Amniotic epithelial cell (primary cell): ENCODE measurements around the gene P2RX6.
"Not testable (repeated sequence)": the region's sequence is repeated elsewhere in the genome, so short reads cannot be mapped to it uniquely, and the experiment has no call there.

Source experiments
- DNase-seq: peaks from one replicate; pipeline ENCODE4 v3.0.0-alpha.2; 2010; ENCODE audit warnings: low read depth

P2RX6 gene

GRCh38 chr22:21052715-21053459 lies 37.9 kb downstream of the P2RX6 start:
- DNase-seq, result no peak

GRCh38 chr22:21054046-21054713 lies 39.2 kb downstream of the P2RX6 start:
- no peak for DNase-seq

DNA sequence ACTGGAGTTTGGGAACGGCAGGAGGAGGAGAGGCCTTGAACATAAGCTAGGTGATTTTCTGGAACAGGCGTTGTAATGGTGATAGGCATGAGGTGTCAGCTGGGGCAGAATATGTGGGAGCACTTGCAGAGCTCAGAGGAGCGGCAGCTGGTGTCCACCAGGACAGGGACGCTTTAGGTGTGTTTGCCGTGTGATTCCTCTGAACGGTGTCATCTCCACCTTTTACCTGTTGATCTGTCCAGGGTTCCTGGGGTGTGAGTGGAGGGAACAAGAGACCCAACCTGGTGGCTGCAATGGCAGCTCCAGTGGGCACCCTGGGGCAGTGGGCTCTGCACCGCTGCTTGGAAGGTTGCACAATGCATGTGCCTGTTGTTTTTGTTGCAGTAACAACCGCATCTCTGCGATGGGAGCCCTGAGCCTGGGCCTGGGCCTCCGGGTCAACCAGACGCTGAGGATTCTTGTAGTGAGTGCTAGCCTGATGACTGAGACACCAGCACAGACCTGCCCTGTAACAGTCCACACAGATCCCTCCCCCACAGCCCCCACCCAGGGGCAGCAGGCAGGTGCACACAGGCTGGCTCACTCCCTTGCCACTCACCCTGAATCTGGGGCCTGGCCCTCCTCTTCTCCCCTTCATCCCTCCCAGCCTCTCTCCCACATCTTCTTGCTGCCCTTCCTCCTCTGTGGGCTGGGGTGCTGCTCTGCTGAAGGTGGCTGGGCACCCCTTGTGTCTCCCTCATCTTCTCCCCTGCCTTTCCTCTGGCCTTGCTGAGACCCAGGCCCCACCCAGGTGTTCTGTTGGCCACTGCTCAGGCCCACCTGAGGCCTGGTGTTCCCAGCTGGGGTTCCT lies 40.0 kb downstream of the P2RX6 start:
- no peak for DNase-seq

DNA sequence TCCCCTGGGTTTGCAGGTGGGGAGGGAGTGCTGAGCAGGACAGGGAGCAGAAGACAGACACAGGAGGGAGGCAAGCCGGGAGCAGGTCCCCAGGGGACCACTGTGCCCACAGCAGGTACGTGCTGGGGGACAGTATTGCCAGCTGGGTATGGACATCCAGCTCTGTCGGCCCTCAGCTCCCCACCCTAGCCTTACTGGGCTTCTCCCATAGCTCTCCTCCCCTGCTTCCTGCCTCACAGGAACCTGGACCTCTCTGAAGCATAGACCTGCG lies 40.5 kb downstream of the P2RX6 start:
- no peak for DNase-seq

GRCh38 chr22:21055880-21056319 lies 40.9 kb downstream of the P2RX6 start:
- no peak for DNase-seq

DNA sequence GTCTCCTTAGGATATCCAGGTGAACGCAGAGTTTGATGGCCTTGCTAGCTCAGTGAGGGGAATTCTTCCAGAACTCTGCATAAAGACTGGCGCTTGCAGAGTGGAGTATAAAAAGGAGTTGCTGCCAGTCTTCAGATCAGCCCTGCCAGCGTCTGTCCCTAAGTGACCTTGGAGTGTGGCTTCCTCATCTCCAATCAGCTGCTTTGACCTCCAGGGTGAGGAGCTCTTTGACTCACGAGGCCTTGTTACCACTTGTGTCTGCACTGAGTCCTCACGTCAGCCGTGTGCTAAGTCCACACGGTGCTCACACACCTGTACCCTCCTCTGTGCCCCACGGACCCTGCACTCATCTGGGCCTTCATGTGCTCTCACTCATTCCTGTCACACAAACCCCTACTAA lies 45.4 kb downstream of the P2RX6 start:
- DNase-seq, result not testable (repeated sequence)

DNA sequence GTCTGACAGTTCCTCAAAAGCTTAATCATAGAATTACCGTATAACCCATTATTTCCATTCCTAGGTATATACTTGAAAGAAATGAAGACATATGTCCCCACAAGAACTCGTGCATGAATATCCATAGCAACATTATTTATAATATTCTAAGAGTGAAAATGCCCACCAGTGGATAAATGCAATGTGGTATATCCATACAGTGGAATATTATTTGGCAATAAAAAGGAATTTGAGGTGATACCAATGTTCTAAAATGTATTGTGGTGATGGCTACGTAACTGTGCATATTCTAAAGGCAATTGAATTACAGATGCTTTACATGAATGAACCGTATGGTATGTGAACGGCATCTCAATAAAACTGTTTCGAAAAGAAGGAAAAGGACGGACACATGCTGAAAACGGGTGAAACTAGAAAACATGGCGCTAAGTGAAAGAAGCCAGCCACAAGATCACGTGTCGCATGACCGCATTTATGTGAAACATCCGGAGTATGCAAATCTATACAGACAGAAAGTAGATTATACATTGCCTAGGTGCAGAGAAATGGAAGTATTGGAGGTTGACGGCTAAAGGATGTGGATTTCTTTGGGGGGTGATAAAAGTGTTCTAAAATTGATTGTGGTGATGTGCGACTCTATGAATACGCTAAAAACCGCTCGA lies 46.8 kb downstream of the P2RX6 start:
- not testable (repeated sequence) for DNase-seq

- not testable (repeated sequence) for DNase-seq
Measured at GRCh38 chr22:21064425-21064824, 49.5 kb downstream of the P2RX6 start.

DNA sequence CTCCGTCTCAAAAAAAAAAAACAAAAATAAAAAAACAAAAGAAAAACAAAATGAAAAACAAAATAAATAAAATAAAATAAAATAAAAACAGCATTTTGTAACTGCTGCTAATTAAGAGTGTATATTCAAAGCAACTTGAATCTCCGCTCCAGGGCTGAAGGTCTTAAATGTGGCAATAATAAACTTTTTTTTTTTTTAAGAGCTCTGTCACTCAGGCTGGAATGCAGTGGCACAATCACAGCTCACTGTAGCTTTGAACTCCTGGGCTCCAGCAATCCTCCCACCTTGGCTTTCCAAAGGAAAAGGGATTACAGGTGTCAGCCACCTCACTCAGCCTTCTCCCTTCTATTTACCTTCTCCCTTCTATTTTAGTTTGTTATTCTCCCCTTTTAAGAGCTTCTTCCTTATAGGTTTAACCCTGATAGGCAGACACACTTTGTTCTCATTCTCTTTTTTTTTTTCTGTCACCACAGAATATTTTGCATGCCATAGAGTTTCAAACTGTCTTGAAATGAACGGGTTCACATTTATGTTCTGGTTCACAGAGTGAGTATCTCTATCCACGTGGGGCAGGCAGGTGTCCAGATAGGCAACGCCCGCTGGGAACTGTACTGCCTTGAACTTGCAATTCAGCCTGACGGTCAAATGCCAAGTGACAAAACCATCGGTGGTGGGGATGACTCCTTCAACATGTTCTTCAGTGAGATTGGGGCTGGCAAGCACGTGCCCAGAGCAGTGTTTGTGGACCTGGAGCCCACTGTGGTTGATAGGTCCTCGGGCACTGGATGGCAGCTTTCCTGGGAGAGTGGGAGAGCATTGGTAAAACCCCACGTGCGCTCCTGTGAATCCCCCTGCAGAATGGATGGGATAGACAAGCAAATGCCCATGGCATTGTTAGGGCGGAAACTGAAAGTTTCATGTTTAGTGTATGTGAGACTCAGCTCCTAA lies 50.2 kb downstream of the P2RX6 start:
- DNase-seq, result no peak

- no peak for DNase-seq
Measured at GRCh38 chr22:21067075-21067900, 52.3 kb downstream of the P2RX6 start.

- DNase-seq, result no peak
Measured at GRCh38 chr22:21067901-21068680, 53.1 kb downstream of the P2RX6 start.

GRCh38 chr22:21068681-21069276 lies 53.8 kb downstream of the P2RX6 start:
- no peak for DNase-seq

GRCh38 chr22:21069375-21069774 lies 54.4 kb downstream of the P2RX6 start:
- DNase-seq, result no peak

GRCh38 chr22:21070690-21071615 lies 56.0 kb downstream of the P2RX6 start:
- no peak for DNase-seq

- not testable (repeated sequence) for DNase-seq
Measured at GRCh38 chr22:21071796-21072195, 56.8 kb downstream of the P2RX6 start.

GRCh38 chr22:21073023-21073422 lies 58.1 kb downstream of the P2RX6 start:
- no peak for DNase-seq

DNA sequence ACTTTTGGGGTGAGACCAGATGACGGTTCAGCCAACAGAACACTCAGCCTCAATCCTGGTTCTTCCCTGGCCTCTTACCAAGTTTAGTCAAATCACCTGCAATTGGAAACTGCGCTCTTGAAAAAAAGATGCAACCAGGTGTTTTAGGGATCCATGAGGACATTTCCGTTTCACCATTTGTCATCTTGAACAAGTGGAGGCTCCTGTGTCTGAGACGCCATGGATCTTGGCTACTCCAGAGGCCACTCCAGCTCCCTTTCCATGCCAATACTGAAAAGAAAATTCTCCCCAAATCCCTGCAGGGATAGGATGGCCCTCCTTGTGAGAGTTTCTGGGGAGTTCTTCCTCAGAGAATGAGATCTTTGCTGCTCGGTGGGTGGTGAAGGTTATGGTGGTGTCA lies 58.5 kb downstream of the P2RX6 start:
- no peak for DNase-seq

DNA sequence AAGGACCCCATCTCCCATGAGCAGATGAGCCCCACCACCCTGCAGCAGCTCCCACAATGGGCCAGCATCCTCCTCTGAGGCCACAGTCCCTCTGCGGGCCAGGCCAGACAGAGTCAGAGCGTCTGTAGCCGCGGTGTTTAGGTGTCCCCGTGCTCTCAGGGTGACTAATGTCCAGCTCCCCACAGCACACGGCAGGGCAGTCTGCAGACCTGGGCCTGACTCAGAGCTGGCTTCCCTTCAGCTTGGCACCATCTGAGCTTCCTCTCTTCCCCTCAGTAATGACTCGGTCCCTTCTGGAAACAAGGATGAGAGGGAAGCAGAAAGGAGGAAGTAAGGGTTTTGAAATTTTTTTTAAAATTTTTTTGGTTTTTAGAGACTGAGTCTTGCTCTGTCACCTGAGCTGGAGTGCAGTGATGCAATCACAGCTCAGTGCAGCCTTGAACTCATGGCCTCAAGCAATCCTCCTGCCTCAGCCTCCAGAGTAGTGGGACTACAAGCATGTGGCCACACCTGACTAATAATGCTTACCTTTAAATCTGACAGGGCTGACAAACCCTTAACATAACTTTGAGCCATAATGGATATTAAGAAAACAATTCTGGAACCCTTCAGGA lies 59.2 kb downstream of the P2RX6 start:
- peak; percentile 57 for DNase-seq
